GM19043 (cell line): ENCODE results near the gene CEACAM16.

Experiments
- ATAC-seq: cut with Tn5 transposase; IDR thresholded peaks from one replicate; pipeline ENCODE4 v1.9.1; 2021; ENCODE audit warnings: low read depth; ENCODE audit not compliant: unreplicated experiment

The CEACAM16 gene

DNA sequence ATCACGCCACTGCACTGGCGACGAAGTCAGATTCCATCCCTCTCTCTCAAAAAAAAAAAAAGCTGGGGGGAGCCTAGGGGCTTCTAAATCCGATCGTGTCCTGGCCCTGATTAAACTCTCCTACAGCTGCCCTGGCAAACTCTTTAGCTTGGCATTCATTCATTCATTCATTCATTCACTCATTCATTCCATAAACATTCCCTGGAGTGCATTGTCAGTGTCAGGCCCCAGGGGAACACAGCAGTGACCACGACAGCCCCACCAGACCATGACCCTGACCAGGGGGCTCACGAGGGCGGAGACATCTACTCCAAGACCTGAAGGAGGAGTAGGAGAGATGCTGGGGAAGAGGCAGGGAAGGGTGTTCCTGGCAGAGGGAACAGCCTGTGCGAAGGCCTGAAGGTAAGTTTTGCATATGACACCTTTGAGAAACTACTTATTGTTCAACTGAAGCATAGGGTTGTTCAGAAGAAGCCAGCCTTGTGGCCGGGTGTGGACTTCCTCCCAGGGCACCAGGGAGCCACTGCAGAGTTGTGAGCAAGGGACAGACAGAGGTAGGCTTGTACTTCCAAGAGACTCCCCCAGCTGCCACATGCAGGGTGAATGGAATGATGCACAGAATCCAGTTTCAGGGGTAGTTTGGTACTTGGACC, 24.5 kb downstream of the CEACAM16 start:
- ATAC-seq: peak; percentile 34

DNA sequence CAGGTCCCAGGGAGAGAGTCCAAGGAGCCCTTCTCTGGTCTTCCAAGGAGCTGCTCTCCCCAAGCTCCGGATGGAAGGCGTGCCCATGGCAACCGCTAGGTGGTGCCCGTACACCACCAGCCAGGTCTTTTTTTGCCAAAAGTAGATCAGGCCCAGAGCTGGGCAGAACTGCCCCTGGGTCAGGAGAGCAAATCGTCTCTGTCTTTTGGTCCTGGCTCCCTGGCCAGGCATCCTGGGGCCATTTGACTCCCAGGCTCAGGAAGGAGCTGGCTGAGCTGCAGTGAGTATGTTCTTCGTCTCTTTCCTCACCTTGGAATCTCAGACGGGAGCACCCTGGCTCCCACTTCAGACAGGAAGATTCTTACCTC, 25.0 kb downstream of the CEACAM16 start:
- peak; percentile 49 for ATAC-seq

DNA sequence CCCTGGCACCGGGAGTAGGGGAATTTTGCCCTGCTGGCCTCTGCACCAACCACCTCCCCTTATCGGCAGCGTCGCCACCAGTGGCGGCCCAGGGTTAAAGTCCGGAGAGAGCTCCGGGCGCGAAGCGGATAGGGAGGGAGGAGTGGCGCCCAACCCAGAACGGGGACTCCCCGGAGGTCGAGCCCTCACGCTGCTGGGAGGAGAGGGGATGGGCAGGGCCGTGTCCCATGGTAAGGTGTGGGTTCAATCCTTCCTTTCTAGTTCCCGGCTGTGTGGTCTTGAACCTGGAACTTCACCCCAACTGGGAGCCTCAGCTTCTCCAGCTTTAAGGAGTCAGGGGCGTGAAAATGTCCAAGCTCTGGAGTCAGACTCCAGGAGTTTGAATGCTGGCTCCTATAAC, 26.3 kb downstream of the CEACAM16 start:
- ATAC-seq: no peak

DNA sequence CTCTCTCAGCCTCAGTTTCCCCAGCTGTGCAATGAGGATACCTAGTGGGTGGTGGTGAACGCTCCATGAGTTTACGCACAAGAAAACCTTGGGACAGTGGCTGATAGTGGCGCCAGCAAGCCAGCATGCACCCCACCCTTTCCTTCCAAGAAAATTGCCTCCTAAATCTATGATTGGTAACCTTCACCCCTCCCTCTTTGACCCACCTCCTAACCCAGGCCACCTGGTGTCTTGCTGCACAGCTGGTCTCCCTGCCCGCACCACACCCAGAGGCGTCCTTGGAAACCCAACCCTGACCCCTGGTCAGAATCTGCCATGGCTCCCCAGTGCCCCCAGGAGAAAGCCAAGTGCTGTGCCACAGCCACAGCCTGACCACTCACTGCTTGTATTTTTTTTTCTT, 26.7 kb downstream of the CEACAM16 start:
- ATAC-seq: no peak

DNA sequence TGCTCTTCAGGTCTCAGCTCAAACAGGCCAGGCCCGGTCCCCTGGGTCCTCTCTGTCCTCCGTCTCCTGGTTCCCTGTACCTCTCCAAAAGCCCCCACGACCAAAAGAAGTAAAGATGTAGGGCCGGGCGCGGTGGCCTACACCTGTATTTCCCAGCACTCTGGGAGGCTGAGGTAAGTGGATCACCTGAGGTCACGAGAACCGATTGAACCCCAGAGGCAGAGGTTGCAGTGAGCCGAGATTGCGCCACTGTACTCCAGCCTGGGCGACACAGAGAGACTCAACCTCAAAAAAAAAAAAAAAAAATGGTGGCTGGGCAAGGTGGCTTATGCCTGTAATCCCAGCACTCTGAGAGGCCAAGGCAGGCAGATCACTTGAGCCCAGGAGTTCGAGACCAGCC, 27.5 kb downstream of the CEACAM16 start:
- ATAC-seq: no peak

DNA sequence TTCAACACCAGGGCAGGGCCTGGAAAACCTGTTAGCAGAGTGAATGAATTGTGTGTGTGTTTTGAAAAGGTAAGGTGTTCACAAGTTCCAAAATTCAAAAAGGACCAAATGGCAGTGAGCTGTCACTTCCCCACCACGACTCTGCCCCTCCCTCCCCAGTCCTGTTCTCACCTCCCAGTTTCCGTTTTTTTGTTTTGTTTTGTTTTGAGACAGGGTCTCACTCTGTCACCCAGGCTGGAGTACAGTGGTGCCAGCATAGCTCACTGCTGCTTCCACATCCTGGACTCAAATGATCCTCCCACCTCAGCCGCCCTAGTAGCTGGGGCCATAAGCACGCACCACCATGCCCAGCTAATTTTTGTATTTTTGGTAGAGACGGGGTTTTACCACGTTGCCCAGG, 29.2 kb downstream of the CEACAM16 start:
- ATAC-seq: no peak

DNA sequence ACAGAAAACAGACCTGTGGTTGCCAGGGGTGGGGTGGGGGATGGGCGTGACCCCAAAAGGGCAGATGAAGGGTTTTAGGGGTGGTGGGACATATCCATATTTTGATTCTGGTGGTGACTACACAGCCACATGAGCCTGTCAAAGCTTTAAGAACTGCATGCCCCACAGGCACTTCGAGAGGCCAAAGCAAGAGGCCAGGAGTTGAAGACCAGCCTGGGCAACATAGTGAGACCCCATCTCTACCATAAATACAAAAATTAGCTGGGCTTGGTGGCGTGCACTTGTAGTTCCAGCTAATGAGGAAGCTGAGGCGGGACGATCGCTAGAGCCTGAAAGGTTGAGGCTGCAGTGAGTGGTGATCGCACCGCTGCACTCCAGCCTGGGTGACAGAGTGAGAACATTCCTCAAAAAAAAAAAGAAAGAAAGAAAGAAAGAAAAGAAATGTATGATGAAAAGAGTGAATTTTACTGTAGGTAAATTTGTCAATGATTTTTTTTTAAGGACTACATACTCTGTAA, 30.6 kb downstream of the CEACAM16 start:
- ATAC-seq: no peak

DNA sequence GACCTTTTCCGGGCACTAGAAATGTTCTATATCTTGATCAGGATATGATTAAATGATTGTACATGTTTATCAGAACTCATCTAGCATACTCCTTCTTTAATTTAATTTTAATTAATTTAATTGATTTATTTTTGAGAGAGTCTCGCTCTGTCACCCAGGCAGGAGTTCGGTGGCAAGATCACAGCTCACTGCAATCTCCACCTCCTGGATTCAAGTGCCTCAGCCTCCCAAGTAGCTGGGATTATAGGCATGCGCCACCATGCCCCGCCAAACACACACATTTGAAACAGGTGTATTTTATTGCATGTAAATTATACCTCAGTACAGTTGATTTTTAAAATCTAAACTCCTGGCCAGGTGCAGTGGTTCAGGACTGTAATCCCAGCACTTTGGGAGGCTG, 32.1 kb downstream of the CEACAM16 start:
- ATAC-seq: no peak

DNA sequence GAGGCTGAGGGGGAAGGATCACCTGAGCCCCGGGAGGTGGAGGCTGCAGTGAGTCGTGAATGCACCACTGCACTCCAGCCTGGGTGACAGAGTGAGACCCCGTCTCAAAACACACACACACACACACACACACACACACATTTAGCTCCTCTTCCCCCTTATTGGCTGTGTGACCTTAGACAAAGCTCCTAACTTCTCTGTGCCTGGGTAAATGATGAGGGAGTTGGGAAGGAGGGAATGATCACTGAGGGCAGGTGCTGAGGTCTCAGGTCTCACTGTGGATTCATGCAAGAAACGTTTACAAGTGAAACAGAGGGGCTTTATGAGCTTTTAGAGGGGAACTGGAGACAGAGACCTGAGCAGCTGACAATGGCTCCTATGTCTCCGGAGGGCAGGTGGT, 32.7 kb downstream of the CEACAM16 start:
- ATAC-seq: no peak

DNA sequence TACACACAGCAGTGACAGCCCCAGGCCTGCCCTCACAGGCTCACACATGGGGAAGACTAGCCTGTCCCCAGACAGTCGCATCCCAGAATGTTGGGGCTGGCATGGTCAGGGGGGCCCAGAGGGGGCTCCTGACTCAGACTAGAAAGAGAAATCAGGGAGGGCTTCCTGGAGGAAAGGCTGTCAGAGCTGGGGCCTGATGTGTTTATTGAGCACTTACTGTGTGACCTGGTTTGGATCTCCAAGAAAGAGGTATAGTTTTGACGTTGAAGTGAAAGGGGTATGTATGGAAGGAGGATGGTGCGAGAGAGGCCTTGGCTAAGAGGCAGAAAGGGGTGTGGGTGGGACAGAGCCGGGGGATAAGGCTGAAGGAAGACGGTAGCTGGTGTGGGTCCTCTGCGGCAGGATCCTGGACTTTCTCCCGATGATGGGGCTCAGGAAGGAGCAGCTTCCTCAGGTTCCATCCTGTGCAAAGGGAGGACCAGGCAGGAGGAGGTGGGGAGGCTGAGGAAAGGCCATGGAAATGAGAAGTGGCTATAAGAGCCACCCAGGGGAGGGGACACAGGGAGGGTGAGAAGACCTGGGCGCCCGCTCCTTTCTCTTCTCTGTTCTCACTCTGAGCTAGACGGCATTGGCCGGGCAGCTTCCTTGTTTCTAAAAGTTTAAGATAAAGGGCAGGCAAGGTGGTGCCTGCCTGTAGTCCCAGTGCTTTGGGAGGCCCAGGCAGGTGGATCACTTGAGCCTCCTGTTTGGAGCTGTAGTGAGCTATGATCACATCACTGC, 33.5 kb downstream of the CEACAM16 start:
- ATAC-seq: no peak

DNA sequence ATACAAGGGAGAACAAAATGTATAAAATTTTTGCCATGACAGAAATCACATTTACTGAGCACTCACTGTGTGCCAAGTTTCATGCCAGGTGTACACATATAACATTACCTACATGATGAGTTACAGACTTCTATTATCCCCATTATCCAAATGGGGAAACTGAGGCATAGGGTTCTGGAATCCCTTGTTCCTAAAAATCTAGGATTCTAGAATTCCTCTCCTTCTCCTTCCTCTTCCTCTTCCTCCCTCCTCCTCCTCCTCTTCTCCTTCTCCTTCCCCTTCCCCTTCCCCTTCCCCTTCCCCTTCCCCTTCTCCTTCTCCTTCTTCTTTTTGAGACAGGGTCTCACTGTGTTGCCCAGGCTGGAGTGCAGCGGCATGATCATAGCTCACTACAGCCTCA, 35.4 kb downstream of the CEACAM16 start:
- no peak for ATAC-seq

DNA sequence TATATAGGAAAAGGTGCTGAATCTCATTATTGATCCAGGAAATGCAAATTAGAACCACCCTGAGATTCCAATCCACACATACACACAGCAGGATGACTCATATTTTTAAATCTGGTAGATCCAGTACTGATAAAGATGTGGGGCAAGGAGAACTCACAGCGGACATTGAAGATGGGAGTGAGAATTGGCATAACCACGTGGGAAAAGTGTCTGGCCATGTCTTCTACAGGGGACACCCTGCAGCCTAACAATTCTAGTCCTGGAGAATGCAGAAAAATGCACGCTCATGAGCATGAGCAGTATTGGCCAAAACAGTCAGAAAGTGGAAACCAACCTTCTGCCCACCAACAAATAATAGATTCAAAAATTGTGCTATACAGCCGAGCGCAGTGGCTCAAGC, 36.1 kb downstream of the CEACAM16 start:
- no peak for ATAC-seq

DNA sequence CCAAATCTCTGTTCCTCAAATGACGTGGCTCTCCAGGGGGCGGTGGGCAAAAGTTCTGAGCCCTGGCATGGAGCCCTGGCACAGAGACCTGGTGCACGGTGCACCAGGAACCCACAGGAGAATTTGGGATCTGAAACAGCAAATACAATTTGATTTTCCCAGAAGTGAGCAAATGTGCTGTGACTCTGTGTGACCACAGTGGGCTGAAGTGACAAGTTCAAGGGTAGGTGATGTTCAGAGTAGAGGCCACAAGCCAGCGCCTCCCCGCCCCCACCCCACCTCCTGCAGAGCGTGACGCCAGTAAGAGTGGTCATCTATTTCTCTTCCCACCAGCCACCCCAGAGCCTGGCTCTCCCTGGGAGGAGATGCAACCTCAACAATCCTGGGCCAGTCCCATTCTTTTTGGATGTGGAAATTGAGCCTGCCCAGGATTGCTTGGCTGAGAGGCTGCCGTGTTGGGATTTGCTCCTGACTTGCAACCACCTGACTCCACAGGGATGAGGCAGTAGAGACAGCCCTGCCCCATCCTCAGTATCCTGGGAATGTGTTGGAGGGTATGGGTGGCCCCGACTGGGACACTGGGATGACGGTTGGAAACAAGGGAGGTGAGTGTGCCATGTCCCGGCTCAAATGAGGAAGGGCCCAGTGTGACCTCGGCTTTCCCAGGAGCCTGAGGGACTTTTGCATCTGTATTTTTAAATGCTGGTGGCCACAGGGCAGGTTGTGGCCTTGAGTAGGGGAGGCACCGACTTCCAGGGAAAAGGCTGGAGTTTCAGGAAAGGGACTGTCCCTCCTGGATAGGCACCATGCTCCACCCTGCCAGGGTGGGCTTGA, 38.5 kb downstream of the CEACAM16 start:
- no peak for ATAC-seq

DNA sequence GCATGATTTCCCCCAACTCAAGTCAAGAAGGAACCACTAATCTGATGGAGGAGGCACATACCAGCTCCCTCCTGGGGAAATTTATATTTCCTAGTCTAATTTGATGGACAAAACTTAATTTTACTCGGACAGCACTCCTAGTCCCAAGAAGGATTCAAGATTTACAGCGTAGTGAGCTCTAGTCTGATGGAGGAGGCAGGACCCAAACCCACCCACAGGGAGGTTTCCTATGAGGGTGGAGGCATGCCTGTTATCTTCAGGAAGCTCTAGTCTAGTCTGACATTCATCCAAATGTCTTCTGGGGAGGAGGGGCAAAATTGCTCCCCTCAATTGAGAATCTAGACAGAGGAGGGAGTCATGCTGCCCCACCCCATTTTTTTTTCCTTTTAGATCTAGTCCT, 39.2 kb downstream of the CEACAM16 start:
- ATAC-seq: no peak

DNA sequence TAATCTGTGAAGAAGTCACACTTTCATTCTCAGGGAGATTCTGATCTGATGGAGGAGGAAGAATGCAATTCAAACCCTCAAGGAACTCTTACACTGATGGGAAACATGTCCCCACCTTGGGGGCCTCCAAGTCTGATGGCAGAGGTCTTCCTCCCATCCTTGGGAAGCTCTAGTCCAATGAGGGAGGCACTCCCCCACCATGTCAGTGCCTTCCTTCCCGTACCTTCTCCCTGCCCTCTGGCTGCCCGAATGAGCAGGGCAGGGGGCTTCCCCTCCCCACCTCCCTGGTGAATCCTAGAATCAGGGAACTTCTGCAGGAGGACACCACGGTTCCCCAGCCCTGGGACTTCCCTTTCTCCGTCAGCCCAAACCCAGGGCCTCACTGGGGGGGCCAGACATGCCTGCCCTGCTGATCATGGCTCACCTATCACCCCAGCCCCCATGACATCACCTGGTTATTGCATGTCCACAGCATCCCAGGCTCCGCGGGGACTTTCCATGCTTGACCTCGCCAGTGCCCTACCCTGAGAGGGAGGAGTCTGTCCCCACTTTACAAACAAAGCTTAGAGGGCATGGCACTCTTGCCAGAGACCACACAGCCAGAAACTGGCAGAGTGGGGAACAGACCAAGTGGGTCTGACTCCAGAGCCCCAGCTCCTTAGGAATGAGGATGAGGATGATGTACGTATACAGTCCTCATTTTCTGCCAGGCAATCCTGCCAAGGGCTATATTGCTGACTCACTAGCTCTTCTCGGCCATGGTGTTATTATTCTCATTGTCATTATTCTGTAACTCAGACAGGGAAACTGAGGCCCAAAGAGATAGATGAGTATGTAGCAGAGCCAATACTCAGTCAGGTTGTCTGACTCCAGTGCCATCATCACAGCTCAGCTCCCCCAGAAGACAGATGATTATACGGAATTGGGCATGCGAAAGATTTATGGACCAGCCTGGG, 39.9 kb downstream of the CEACAM16 start:
- no peak for ATAC-seq

DNA sequence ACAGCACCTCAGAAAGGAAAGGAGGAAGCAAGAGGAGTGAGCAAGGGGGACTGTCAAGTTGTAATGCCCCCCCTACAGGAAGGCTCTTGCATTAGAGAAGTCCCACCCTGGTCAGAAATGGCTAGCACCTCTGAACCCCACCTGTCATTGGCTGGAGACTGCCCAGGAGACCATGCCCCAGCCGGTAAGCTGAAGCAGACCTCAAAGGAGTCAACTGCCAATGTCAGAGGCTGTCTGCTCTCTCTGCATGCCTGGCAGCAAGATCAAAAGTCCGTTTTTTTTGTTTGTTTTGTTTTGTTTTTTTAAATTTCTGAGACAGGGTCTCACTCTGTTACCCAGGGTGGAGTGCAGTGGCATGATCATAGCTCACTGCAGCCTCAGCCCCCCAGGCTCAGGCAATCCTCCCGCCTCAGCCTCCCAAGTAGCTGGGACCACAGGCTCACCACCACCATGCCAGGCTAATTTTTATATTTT, 41.4 kb downstream of the CEACAM16 start:
- no peak for ATAC-seq

DNA sequence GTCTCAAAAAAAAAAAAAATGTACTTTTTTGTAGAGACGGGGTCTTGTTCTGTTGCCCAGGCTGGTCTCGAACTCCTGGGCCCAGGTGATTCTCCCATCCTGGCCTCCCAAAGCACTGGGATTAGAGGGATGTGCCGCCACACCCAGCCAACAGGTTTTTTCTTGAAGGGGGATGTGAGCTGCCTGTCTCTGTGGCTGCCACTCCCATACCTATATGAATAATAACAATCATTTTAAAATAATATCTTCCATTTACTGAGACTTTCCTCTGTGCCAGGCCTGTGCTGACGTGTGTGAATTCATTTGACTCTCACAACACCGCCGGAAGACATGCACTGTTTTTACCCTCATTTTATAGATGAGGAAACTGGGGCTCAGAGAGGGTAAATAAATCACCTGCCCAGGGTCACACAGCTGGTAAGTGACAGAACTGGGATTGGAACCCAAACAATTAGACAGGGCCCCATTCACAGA, 42.3 kb downstream of the CEACAM16 start:
- no peak for ATAC-seq

DNA sequence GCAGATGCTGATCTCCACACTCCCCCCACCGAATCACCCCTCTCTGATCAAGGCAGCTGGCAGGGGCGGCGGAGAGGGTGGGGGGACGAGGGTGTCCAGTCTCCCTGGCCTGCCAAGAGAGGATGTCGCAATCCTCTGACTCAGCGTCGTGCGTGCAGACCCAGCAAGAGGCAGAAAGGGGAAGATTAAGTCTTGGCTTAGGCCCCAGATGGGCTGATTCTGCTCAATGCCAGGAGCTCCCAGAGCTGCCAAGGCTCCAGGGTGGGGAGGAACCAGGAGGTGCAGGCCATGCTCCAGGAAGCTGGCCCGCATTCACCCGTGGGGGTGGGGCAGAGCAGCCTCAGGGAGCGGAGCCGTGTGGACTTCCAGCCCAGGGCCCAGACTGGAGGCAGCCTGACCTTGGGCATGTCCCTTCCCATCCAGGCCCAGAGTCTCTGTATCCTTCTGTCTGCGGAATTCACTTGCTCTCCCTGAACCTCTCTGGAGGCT, 42.9 kb downstream of the CEACAM16 start:
- no peak for ATAC-seq

DNA sequence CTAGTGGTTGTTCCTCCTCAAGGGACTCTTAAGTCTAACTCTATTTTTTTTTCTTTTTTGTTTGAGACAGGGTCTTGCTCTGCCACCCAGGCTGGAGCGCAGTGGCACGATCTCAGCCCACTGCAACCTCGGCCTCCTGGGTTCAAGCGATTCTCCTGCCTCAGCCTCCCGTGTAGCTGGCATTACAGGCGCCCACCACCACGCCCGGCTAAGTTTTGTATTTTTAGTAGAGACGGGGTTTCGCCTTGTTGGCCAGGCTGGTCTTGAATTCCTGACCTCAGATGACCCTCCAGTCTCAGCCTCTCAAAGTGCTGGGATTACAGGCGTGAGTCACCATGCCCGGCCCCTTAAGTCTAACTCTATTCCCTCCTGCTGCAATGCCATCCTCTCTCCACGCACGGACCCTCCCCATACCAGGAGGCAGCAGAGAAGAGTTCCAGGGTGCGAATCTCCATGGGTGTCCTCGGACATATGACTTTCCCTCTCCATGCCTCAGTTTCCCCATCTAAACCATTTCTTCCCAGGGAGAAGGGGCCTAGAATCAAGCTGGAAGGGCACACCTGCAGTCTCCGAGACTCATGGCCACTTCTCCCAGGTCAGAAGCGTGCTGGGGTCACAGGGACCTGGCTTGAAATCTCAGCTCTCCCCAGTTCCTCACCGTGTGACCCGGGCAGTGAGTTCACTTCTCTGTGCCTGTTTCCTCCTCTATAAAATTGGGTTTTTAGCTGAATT, 43.5 kb downstream of the CEACAM16 start:
- ATAC-seq: no peak
